ENCODE data around the gene DENND6B. TPM values are rescaled to one million over a fixed set of nuclear protein-coding genes. Genes with fewer than 3 reads are reported as not detected.

DENND6B gene
- total and polyA plus RNA-seq, 4 donors: 0.86 to 1.2 (median 1.1) TPM

DNA sequence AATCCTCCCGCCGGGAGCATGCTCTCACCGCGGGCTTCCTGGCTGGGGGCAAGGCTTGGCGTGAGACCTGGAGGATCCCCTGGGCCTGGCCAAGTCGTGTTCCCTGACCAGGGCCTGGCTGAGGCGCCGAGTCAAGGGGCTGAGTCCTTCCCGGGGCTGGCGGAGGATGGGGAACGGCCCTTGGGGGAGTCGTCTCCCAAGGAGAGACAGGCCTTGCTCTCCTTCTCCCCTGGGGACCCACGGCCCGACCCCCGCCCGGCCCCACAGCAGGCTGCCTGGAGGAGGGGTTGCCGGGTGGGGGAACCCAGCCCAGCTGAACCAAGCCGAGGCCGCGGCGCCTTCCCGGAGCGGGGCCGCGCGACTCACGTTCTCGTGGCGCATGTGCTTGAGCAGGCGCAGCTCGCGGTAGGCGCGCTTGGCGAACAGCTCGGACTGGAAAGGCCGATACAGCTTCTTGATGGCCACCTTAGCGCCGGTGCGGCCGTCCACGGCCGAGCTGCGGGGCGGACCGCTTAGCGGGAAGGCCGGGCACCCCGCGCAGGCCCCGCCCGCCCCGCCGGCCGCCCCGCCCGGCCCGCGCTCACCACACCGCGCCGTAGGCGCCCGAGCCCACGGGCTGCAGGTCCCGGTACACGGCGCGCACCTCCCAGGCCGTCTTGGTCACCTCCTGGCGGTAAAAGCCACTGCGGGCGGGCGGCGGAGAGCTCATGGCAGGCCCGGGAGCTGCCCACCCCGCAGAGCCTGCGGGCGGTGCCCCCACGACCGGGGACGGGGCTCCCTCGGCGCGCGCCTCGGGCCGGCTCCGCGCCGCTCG is 65.8 kb downstream of the DENND6B start (continued):
- TF ChIP-seq GABPA (IDR thresholded peaks at IDR 0.05 in 1 of 2, conservative IDR thresholded peaks at IDR 0.05 in 1 of 2) (no peak), RAD21 (IDR thresholded peaks at IDR 0.05) (no peak), HNF4A (conservative IDR thresholded peaks at IDR 0.05) (no peak), FOXA1 (IDR thresholded peaks at IDR 0.05) (no peak), TAF1 (conservative IDR thresholded peaks at IDR 0.05) (no peak), NR2F2 (IDR thresholded peaks at IDR 0.05) (no peak), SP1 (IDR thresholded peaks at IDR 0.05) (no peak), FOXA2 (IDR thresholded peaks at IDR 0.05) (no peak), JUND (IDR thresholded peaks at IDR 0.05) (no peak), HNF4G (IDR thresholded peaks at IDR 0.05) (no peak), EGR1 (IDR thresholded peaks at IDR 0.05; ENCODE audit: low read depth in 2 of 2) (no peak), RXRA (IDR thresholded peaks at IDR 0.05) (no peak)
- TF ChIP-seq, protein P1, sequence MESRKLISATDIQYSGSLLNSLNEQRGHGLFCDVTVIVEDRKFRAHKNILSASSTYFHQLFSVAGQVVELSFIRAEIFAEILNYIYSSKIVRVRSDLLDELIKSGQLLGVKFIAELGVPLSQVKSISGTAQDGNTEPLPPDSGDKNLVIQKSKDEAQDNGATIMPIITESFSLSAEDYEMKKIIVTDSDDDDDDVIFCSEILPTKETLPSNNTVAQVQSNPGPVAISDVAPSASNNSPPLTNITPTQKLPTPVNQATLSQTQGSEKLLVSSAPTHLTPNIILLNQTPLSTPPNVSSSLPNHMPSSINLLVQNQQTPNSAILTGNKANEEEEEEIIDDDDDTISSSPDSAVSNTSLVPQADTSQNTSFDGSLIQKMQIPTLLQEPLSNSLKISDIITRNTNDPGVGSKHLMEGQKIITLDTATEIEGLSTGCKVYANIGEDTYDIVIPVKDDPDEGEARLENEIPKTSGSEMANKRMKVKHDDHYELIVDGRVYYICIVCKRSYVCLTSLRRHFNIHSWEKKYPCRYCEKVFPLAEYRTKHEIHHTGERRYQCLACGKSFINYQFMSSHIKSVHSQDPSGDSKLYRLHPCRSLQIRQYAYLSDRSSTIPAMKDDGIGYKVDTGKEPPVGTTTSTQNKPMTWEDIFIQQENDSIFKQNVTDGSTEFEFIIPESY (IDR thresholded peaks at IDR 0.05): no peak

DNA sequence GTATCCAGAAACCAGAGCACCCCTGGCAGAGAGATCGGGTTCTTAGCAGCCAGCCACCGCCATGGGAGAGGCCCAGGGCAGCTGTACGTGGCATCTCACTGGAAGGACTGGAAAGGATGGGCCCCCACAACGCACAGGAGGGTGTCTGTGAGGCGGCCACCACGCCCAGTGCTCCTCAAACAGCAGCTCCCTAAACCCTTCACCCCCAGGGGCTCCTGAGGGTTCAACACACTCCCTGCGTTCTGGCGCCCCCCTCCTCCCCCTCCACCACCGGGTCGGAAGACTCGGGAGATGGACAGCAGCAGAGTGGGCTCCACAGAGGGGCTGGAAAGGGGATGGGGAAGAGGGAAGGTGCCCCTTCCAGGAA is 66.4 kb downstream of the DENND6B start:
- H3K36me3 ChIP-seq (ENCODE audit: control insufficient read depth in 4 of 4, insufficient read depth in 3 of 4, low read depth in 1 of 4, low read length in 3 of 4): peaks cover 0 to 1% (median 0%) of the 10 kb centered on the region in 4 donors
- no peak overlapping the region for H3K27ac ChIP-seq (ENCODE audit: low read depth in 1 of 2, low read length in 2 of 2)
- no peak overlapping the region for H3K9ac ChIP-seq (ENCODE audit: low read depth in 1 of 2, low read length in 2 of 2)
- WGBS: 33% methylated on average over 11 of the region's 11 CpGs
- H3K9me3 ChIP-seq (ENCODE audit: control insufficient read depth in 4 of 4, low read length in 3 of 4): no peaks in the 10 kb centered on the region
- H3K4me3 ChIP-seq (ENCODE audit: low read depth in 1 of 3, low read length in 3 of 3): peak overlapping the region in 1 of 3 donors; percentile 59
- peaks cover 16 to 37% (median 29%) of the 10 kb centered on the region in 4 donors for H3K4me1 ChIP-seq (ENCODE audit: control insufficient read depth in 4 of 4, insufficient read depth in 4 of 4, low read length in 3 of 4)
- TF ChIP-seq RAD21 (IDR thresholded peaks at IDR 0.05) (no peak), EGR1 (IDR thresholded peaks at IDR 0.05; ENCODE audit: low read depth in 2 of 2) (no peak)
- TF ChIP-seq, protein P2, sequence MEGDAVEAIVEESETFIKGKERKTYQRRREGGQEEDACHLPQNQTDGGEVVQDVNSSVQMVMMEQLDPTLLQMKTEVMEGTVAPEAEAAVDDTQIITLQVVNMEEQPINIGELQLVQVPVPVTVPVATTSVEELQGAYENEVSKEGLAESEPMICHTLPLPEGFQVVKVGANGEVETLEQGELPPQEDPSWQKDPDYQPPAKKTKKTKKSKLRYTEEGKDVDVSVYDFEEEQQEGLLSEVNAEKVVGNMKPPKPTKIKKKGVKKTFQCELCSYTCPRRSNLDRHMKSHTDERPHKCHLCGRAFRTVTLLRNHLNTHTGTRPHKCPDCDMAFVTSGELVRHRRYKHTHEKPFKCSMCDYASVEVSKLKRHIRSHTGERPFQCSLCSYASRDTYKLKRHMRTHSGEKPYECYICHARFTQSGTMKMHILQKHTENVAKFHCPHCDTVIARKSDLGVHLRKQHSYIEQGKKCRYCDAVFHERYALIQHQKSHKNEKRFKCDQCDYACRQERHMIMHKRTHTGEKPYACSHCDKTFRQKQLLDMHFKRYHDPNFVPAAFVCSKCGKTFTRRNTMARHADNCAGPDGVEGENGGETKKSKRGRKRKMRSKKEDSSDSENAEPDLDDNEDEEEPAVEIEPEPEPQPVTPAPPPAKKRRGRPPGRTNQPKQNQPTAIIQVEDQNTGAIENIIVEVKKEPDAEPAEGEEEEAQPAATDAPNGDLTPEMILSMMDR (IDR thresholded peaks at IDR 0.05; ENCODE audit: low read depth, low read length, missing input control): no peak
- TF ChIP-seq, protein P3, sequence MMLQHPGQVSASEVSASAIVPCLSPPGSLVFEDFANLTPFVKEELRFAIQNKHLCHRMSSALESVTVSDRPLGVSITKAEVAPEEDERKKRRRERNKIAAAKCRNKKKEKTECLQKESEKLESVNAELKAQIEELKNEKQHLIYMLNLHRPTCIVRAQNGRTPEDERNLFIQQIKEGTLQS (IDR thresholded peaks at IDR 0.05): no peak
- no peaks in the 10 kb centered on the region for H3K27me3 ChIP-seq (ENCODE audit: control insufficient read depth in 4 of 4, insufficient read depth in 4 of 4, low read length in 3 of 4)
- DNase-seq (ENCODE audit: low spot score): no peak

DNA sequence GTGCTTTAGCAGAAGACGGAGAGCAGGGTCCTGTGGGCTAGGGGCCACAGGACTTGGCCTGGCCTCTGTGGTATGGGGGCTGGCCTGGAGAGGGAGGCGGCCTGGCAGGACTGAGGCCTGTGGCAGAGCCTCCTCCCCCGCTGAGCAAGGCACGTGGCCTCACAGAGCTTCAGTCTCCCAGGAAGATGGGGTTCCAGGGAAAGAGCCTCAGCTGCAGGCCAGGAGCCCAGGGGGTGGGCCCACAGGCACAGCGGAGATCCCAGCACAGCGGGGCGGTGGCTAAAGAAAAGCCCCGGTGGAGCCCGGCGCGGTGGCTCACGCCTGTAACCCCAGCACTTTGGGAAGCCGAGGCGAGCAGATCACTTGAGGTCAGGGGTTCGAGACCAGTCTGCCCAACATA is 67.5 kb downstream of the DENND6B start:
- Histone ChIP-seq H3K36me3 (ENCODE audit: control insufficient read depth in 4 of 4, insufficient read depth in 3 of 4, low read depth in 1 of 4, low read length in 3 of 4) (peaks cover 0 to 1% (median 0%) of the 10 kb centered on the region in 4 donors), H3K4me1 (ENCODE audit: control insufficient read depth in 4 of 4, insufficient read depth in 4 of 4, low read length in 3 of 4) (peaks cover 16 to 37% (median 29%) of the 10 kb centered on the region in 4 donors), H3K9me3 (ENCODE audit: control insufficient read depth in 4 of 4, low read length in 3 of 4) (no peaks in the 10 kb centered on the region), H3K27ac (ENCODE audit: low read depth in 1 of 2, low read length in 2 of 2) (no peak overlapping the region), H3K9ac (ENCODE audit: low read depth in 1 of 2, low read length in 2 of 2) (no peak overlapping the region), H3K4me3 (ENCODE audit: low read depth in 1 of 3, low read length in 3 of 3) (no peak overlapping the region), H3K27me3 (ENCODE audit: control insufficient read depth in 4 of 4, insufficient read depth in 4 of 4, low read length in 3 of 4) (no peaks in the 10 kb centered on the region)
- DNase-seq (ENCODE audit: low spot score): no peak
- WGBS: 93% methylated on average over 15 of the region's 15 CpGs
- TF ChIP-seq HNF4G (IDR thresholded peaks at IDR 0.05) (no peak), RAD21 (IDR thresholded peaks at IDR 0.05) (no peak), EGR1 (IDR thresholded peaks at IDR 0.05; ENCODE audit: low read depth in 2 of 2) (no peak), HNF4A (conservative IDR thresholded peaks at IDR 0.05) (no peak), GABPA (IDR thresholded peaks at IDR 0.05 in 1 of 2, conservative IDR thresholded peaks at IDR 0.05 in 1 of 2) (no peak)
- TF ChIP-seq, protein P1 (IDR thresholded peaks at IDR 0.05): no peak
- TF ChIP-seq, protein P4, sequence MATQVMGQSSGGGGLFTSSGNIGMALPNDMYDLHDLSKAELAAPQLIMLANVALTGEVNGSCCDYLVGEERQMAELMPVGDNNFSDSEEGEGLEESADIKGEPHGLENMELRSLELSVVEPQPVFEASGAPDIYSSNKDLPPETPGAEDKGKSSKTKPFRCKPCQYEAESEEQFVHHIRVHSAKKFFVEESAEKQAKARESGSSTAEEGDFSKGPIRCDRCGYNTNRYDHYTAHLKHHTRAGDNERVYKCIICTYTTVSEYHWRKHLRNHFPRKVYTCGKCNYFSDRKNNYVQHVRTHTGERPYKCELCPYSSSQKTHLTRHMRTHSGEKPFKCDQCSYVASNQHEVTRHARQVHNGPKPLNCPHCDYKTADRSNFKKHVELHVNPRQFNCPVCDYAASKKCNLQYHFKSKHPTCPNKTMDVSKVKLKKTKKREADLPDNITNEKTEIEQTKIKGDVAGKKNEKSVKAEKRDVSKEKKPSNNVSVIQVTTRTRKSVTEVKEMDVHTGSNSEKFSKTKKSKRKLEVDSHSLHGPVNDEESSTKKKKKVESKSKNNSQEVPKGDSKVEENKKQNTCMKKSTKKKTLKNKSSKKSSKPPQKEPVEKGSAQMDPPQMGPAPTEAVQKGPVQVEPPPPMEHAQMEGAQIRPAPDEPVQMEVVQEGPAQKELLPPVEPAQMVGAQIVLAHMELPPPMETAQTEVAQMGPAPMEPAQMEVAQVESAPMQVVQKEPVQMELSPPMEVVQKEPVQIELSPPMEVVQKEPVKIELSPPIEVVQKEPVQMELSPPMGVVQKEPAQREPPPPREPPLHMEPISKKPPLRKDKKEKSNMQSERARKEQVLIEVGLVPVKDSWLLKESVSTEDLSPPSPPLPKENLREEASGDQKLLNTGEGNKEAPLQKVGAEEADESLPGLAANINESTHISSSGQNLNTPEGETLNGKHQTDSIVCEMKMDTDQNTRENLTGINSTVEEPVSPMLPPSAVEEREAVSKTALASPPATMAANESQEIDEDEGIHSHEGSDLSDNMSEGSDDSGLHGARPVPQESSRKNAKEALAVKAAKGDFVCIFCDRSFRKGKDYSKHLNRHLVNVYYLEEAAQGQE (IDR thresholded peaks at IDR 0.05): no peak
- TF ChIP-seq, protein P2 (IDR thresholded peaks at IDR 0.05; ENCODE audit: low read depth, low read length, missing input control): no peak

All from liver (tissue), 9 donors.